GM19239 (cell line): ENCODE results near the gene ZNF638.

Experiments
- DNase-seq: peaks from one replicate; pipeline ENCODE4 v3.0.0; 2011; ENCODE audit warnings: low spot score; ENCODE audit not compliant: insufficient read length
- FAIRE-seq: peaks from 2 replicates; lab custom pipeline; 2011; peaks lifted over from hg19 to GRCh38; lab: Jason Lieb, UNC

ZNF638 gene

GRCh38 chr2:71465961-71466300 is 134.3 kb downstream of the ZNF638 start:
- FAIRE-seq (no peak), DNase-seq (no peak)

- FAIRE-seq (no peak), DNase-seq (no peak)
Measured at GRCh38 chr2:71466301-71467179, 135.0 kb downstream of the ZNF638 start.

- FAIRE-seq (no peak), DNase-seq (no peak)
Measured at GRCh38 chr2:71467180-71467815, 135.7 kb downstream of the ZNF638 start.

- DNase-seq, result no peak
- no peak for FAIRE-seq
Measured at GRCh38 chr2:71468279-71469015, 136.9 kb downstream of the ZNF638 start.

GRCh38 chr2:71469403-71470398 is 138.1 kb downstream of the ZNF638 start:
- DNase-seq (no peak), FAIRE-seq (no peak)

GRCh38 chr2:71471276-71471675 is 139.7 kb downstream of the ZNF638 start:
- FAIRE-seq (no peak), DNase-seq (no peak)

GRCh38 chr2:71472019-71472418 is 140.4 kb downstream of the ZNF638 start:
- FAIRE-seq (no peak), DNase-seq (no peak)

- DNase-seq, result no peak
- no peak for FAIRE-seq
Measured at GRCh38 chr2:71473346-71474031, 141.9 kb downstream of the ZNF638 start.

GRCh38 chr2:71474116-71474743 is 142.6 kb downstream of the ZNF638 start:
- DNase-seq (no peak), FAIRE-seq (no peak)

- FAIRE-seq (no peak), DNase-seq (no peak)
Measured at GRCh38 chr2:71474744-71475397, 143.3 kb downstream of the ZNF638 start.

GRCh38 chr2:71476495-71476894 is 144.9 kb downstream of the ZNF638 start:
- no peak for FAIRE-seq
- no peak for DNase-seq

- no peak for FAIRE-seq
- DNase-seq, result no peak
Measured at GRCh38 chr2:71477231-71477691, 145.7 kb downstream of the ZNF638 start.

- DNase-seq (no peak), FAIRE-seq (no peak)
Measured at GRCh38 chr2:71478806-71479205, 147.2 kb downstream of the ZNF638 start.

- no peak for DNase-seq
- no peak for FAIRE-seq
Measured at GRCh38 chr2:71479261-71479660, 147.7 kb downstream of the ZNF638 start.

- DNase-seq, result no peak
- no peak for FAIRE-seq
Measured at GRCh38 chr2:71481111-71481510, 149.5 kb downstream of the ZNF638 start.

GRCh38 chr2:71482055-71482454 is 150.5 kb downstream of the ZNF638 start:
- FAIRE-seq, result no peak

GRCh38 chr2:71483246-71483645 is 151.7 kb downstream of the ZNF638 start:
- DNase-seq, result no peak
- FAIRE-seq, result no peak

More at GRCh38 chr2:71482055-71482454, 150.5 kb downstream of the ZNF638 start:
- DNase-seq, result no peak

GRCh38 chr2:71484354-71484753 is 152.8 kb downstream of the ZNF638 start:
- no peak for DNase-seq
- FAIRE-seq, result no peak
